Lower lobe of right lung (tissue), 2 donors: ENCODE measurements around the gene CDC42SE2. TPM values are rescaled to one million over a fixed set of nuclear protein-coding genes. Genes with fewer than 3 reads are reported as not detected.
A peak's percentile ranks its signal among the peaks of the same experiment; 100 is the strongest.

ENCODE experiments used
- ATAC-seq, 2 donors: fragments of 200-7000 bp; cut with Tn5 transposase; one replicate each; pipeline ENCODE4 v1.9.1; 2020 to 2022; ENCODE audit warnings: mild to moderate bottlenecking in 2 of 2, moderate library complexity in 2 of 2
- DNase-seq: peaks from one replicate; pipeline ENCODE4 v3.0.0-alpha.2; 2020
- H3K27ac ChIP-seq: fragments of 200-600 bp; one replicate; pipeline ENCODE4 v1.8.0; 2022
- H3K27me3 ChIP-seq: fragments of 200-600 bp; one replicate; pipeline ENCODE4 v1.8.0; 2022; ENCODE audit warnings: low read depth
- H3K36me3 ChIP-seq: fragments of 200-600 bp; one replicate; pipeline ENCODE4 v1.8.0; 2022; ENCODE audit warnings: mild to moderate bottlenecking
- H3K4me1 ChIP-seq: fragments of 200-600 bp; one replicate; pipeline ENCODE4 v1.8.0; 2022
- H3K4me3 ChIP-seq: fragments of 200-600 bp; one replicate; pipeline ENCODE4 v1.8.0; 2022; ENCODE audit warnings: mild to moderate bottlenecking
- H3K9me3 ChIP-seq: fragments of 200-600 bp; one replicate; pipeline ENCODE4 v1.8.0; 2022
- CTCF ChIP-seq: fragments of 200-600 bp; IDR thresholded peaks from one replicate; pipeline ENCODE4 v1.8.0; 2022; ENCODE audit warnings: antibody characterized with exemption, mild to moderate bottlenecking
- intact Hi-C: fragments of 100-400 bp; cut with DNase I; formaldehyde crosslinking; loops from one replicate; pipeline ENCODE4 v1.11.0; 2022
- total RNA-seq: library from RNA; stranded (reverse); fragmentation: NEBNext Ultra II Directional; extraction: Animal tissue kit (Norgen Biotek cat#: 25700); gene quantifications from one replicate; pipeline ENCODE4 v1.2.1, GENCODE V29; 2021
- donor health status: DM: no; HTN: yes; CAD: no; lungs with severe emphysema.

CDC42SE2 gene
- total RNA-seq, 1 donor from 2014 or later, result 38.7 TPM

- no peak overlapping the region for H3K4me3 ChIP-seq
- no peak overlapping the region for H3K27ac ChIP-seq
- no peak for DNase-seq
- peaks cover 21% of the 10 kb centered on the region for H3K4me1 ChIP-seq
- intact Hi-C loops, result no loop called here
- no peak for ATAC-seq
- no peaks in the 10 kb centered on the region for H3K36me3 ChIP-seq
- H3K9me3 ChIP-seq, result no peaks in the 10 kb centered on the region
- H3K27me3 ChIP-seq, result no peaks in the 10 kb centered on the region
- TF ChIP-seq CTCF, result no peak
Measured at GRCh38 chr5:131373265-131373664, 109.4 kb downstream of the CDC42SE2 start.

GRCh38 chr5:131375351-131375750 is 111.5 kb downstream of the CDC42SE2 start:
- no peak overlapping the region for H3K4me3 ChIP-seq
- ATAC-seq, result no peak
- peaks cover 41% of the 10 kb centered on the region for H3K4me1 ChIP-seq
- no peak for DNase-seq
- intact Hi-C loops, result no loop called here
- no peaks in the 10 kb centered on the region for H3K27me3 ChIP-seq
- no peaks in the 10 kb centered on the region for H3K9me3 ChIP-seq
- no peak overlapping the region for H3K27ac ChIP-seq
- H3K36me3 ChIP-seq, result no peaks in the 10 kb centered on the region
- no peak for TF ChIP-seq CTCF

- Histone ChIP-seq H3K36me3 (no peaks in the 10 kb centered on the region), H3K27me3 (no peaks in the 10 kb centered on the region), H3K27ac (no peak overlapping the region), H3K4me3 (no peak overlapping the region), H3K9me3 (no peaks in the 10 kb centered on the region), H3K4me1 (peaks cover 61% of the 10 kb centered on the region)
- ATAC-seq, result no peak
- intact Hi-C loops, result no loop called here
- DNase-seq, result no peak
- TF ChIP-seq CTCF, result no peak
Measured at GRCh38 chr5:131377346-131377745, 113.5 kb downstream of the CDC42SE2 start.

- intact Hi-C loops, result no loop called here
- no peaks in the 10 kb centered on the region for H3K36me3 ChIP-seq
- no peaks in the 10 kb centered on the region for H3K27me3 ChIP-seq
- no peak overlapping the region for H3K4me3 ChIP-seq
- H3K9me3 ChIP-seq, result no peaks in the 10 kb centered on the region
- H3K27ac ChIP-seq, result peak overlapping the region; percentile 64
- no peak for DNase-seq
- no peak for ATAC-seq
- TF ChIP-seq CTCF, result no peak
- peaks cover 66% of the 10 kb centered on the region for H3K4me1 ChIP-seq
Measured at GRCh38 chr5:131377785-131378325, 114.0 kb downstream of the CDC42SE2 start.

- peak in 1 of 2 donors; percentile 14 for ATAC-seq
- Histone ChIP-seq H3K36me3 (no peaks in the 10 kb centered on the region), H3K4me1 (peaks cover 66% of the 10 kb centered on the region), H3K27ac (peak overlapping the region; percentile 64), H3K27me3 (no peaks in the 10 kb centered on the region), H3K9me3 (no peaks in the 10 kb centered on the region), H3K4me3 (no peak overlapping the region)
- intact Hi-C loops, result no loop called here
- no peak for DNase-seq
- no peak for TF ChIP-seq CTCF
Measured at GRCh38 chr5:131378721-131379541, 115.1 kb downstream of the CDC42SE2 start.
